HepG2 (cell line): Measurements from ENCODE around the gene CTNNBIP1. TPM values are rescaled to one million over a fixed set of nuclear protein-coding genes. Genes with fewer than 3 reads are reported as not detected.

Experiments
- ARNT2 ChIP-seq: sonication (generic); formaldehyde crosslinking; IDR thresholded peaks from 2 replicates; pipeline ENCODE4 v1.8.0; 2022; ENCODE audit warnings: mild to moderate bottlenecking, low read depth, missing genetic modification reagents, moderate library complexity
- CEBPG ChIP-seq: IDR thresholded peaks from 2 replicates; pipeline ENCODE4 v1.6.1; 2016
- DR1 ChIP-seq: sonication (generic); formaldehyde crosslinking; IDR thresholded peaks from 2 replicates; pipeline ENCODE4 v1.8.0; 2021; ENCODE audit warnings: mild to moderate bottlenecking, missing genetic modification reagents, inconsistent platforms
- NCOA5 ChIP-seq: sonication (generic); formaldehyde crosslinking; IDR thresholded peaks from 2 replicates; pipeline ENCODE4 v1.4.0; 2020; ENCODE audit warnings: missing genetic modification reagents
- RCOR2 ChIP-seq: IDR thresholded peaks from 2 replicates; pipeline ENCODE4 v1.6.1; 2016; ENCODE audit warnings: missing biosample characterization, missing genetic modification reagents
- SIN3A ChIP-seq: IDR thresholded peaks from 2 replicates; pipeline ENCODE4 v1.6.1; 2011; ENCODE audit warnings: low read depth, mild to moderate bottlenecking, control low read depth, low read length, borderline replicate concordance
- SOX5 ChIP-seq: IDR thresholded peaks from 2 replicates; pipeline ENCODE4 v1.6.1; 2016; ENCODE audit warnings: borderline replicate concordance
- ZNF224 ChIP-seq: sonication (generic); formaldehyde crosslinking; IDR thresholded peaks from 2 replicates; pipeline ENCODE4 v1.5.0; 2020; ENCODE audit warnings: mild to moderate bottlenecking, missing genetic modification reagents
- ZNF264 ChIP-seq: sonication (generic); formaldehyde crosslinking; IDR thresholded peaks from 2 replicates; pipeline ENCODE4 v1.4.0; 2020; ENCODE audit warnings: missing genetic modification reagents
- polyA plus RNA-seq, 8 experiments: library from polyadenylated mRNA; depleted of rRNA in 3 of 8; stranded (reverse) in 7 of 8; unstranded in 1 of 8; fragments of >200 nt; fragmentation: Illumina TruSeq in 4 of 8; extraction: Trizol in 4 of 8; gene quantifications; 2 replicates each; pipeline versions ENCODE4 v1.2.1 to v1.2.3, GENCODE V29; 2011 to 2016; ENCODE audit warnings: low read depth in 4 of 8, missing spikeins in 1 of 8, mixed read lengths in 1 of 8; ENCODE audit not compliant: insufficient read depth in 1 of 8
- total RNA-seq, 5 experiments: library from RNA; depleted of rRNA; stranded (reverse); fragments of >200 nt; fragmentation: Illumina TruSeq; extraction: Trizol; gene quantifications; 2 replicates each; pipeline ENCODE4 v1.2.3, GENCODE V29; 2016; ENCODE audit warnings: low read depth in 1 of 5
- TF ChIP-seq, protein P1 (sequence below): sonication (generic); formaldehyde crosslinking; IDR thresholded peaks from 2 replicates; pipeline ENCODE4 v1.4.0; 2020; ENCODE audit warnings: mild to moderate bottlenecking, missing genetic modification reagents, borderline replicate concordance

The CTNNBIP1 gene
- total and polyA plus RNA-seq, 2 of the 13 experiments (the other 11 are each of a cell fraction or from before 2014, with no cell fraction given), result 71.7 to 83.0 TPM

- TF ChIP-seq, protein P1, sequence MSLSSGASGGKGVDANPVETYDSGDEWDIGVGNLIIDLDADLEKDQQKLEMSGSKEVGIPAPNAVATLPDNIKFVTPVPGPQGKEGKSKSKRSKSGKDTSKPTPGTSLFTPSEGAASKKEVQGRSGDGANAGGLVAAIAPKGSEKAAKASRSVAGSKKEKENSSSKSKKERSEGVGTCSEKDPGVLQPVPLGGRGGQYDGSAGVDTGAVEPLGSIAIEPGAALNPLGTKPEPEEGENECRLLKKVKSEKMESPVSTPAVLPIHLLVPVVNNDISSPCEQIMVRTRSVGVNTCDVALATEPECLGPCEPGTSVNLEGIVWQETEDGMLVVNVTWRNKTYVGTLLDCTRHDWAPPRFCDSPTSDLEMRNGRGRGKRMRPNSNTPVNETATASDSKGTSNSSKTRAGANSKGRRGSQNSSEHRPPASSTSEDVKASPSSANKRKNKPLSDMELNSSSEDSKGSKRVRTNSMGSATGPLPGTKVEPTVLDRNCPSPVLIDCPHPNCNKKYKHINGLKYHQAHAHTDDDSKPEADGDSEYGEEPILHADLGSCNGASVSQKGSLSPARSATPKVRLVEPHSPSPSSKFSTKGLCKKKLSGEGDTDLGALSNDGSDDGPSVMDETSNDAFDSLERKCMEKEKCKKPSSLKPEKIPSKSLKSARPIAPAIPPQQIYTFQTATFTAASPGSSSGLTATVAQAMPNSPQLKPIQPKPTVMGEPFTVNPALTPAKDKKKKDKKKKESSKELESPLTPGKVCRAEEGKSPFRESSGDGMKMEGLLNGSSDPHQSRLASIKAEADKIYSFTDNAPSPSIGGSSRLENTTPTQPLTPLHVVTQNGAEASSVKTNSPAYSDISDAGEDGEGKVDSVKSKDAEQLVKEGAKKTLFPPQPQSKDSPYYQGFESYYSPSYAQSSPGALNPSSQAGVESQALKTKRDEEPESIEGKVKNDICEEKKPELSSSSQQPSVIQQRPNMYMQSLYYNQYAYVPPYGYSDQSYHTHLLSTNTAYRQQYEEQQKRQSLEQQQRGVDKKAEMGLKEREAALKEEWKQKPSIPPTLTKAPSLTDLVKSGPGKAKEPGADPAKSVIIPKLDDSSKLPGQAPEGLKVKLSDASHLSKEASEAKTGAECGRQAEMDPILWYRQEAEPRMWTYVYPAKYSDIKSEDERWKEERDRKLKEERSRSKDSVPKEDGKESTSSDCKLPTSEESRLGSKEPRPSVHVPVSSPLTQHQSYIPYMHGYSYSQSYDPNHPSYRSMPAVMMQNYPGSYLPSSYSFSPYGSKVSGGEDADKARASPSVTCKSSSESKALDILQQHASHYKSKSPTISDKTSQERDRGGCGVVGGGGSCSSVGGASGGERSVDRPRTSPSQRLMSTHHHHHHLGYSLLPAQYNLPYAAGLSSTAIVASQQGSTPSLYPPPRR (CRISPR knock-in tag), result 0 out of 2 replicates have a peak, but pooled peaks have one; percentile 26
- TF ChIP-seq ZNF264 (0 out of 2 replicates have a peak, but pooled peaks have one; percentile 17), SOX5 (no peak), SIN3A (no peak), CEBPG (no peak), NCOA5 (no peak), DR1 (CRISPR knock-in tag) (no peak), RCOR2 (no peak), ZNF224 (CRISPR knock-in tag) (no peak), ARNT2 (no peak)
These were observed 4.5 kb upstream of the CTNNBIP1 start (continued) for GRCh38 chr1:9914610-9914937.
